T-cell (primary cell): ENCODE data around the gene SCTR. TPM values are rescaled to one million over a fixed set of nuclear protein-coding genes. Genes with fewer than 3 reads are reported as not detected.

Source experiments
- ATAC-seq, 4 experiments: fragments of 200-7000 bp in 3 of 4; fragments of 150-1000 bp in 1 of 4; cut with Tn5 transposase; replicated peaks in 1 of 4; 1 replicate in 3 of 4; 2 replicates in 1 of 4; pipeline ENCODE4 v1.10.0; 2021; ENCODE audit warnings: moderate library complexity in 3 of 4, mild to moderate bottlenecking in 2 of 4, moderate number of reproducible peaks in 1 of 4
- CTCF ChIA-PET, 2 donors: fragments of 300-600 bp; sonication (Branson Sonifier 250); formaldehyde crosslinking; loops; one replicate each; lab custom pipeline; 2022; ENCODE audit warnings: antibody characterized with exemption in 2 of 2; lab: Charles Lee
- POLR2A ChIA-PET, 2 donors: fragments of 300-600 bp; sonication (Branson Sonifier 250); formaldehyde crosslinking; loops; one replicate each; lab custom pipeline; 2022; ENCODE audit warnings: antibody characterized with exemption in 2 of 2; lab: Charles Lee
- DNase-seq, 35 experiments: peaks; one replicate each; pipeline versions ENCODE4 v3.0.0 to v3.0.0-alpha.2; 2013 to 2023
- H3K27ac ChIP-seq: one replicate; pipeline ENCODE4 v1.5.1; 2013; ENCODE audit warnings: low read length
- H3K27me3 ChIP-seq, 2 experiments: replicated peaks in 1 of 2; 1 replicate in 1 of 2; 2 replicates in 1 of 2; pipeline versions ENCODE4 v1.6.1 to v1.7.0; 2013; ENCODE audit warnings: low read length in 1 of 2, mixed read lengths in 1 of 2; ENCODE audit not compliant: control insufficient read depth in 2 of 2, insufficient read depth in 2 of 2; ENCODE audit errors: extremely low read depth in 1 of 2
- H3K36me3 ChIP-seq, 2 donors: 1 replicate in 1 of 2; 2 replicates in 1 of 2; pipeline versions ENCODE4 v1.6.1 to v1.7.0; 2013; ENCODE audit warnings: low read length in 1 of 2; ENCODE audit not compliant: control insufficient read depth in 2 of 2, insufficient read depth in 1 of 2; ENCODE audit errors: extremely low read depth in 1 of 2
- H3K4me1 ChIP-seq, 2 experiments: 1 replicate in 1 of 2; 2 replicates in 1 of 2; pipeline versions ENCODE4 v1.6.1 to v1.7.0; 2013; ENCODE audit warnings: low read length in 2 of 2, mixed read lengths in 1 of 2; ENCODE audit not compliant: insufficient read depth in 2 of 2, control insufficient read depth in 1 of 2; ENCODE audit errors: extremely low read depth in 1 of 2
- H3K4me3 ChIP-seq, 2 donors: 1 replicate in 1 of 2; 2 replicates in 1 of 2; pipeline versions ENCODE4 v1.5.1 to v1.7.0; 2013; ENCODE audit warnings: mild to moderate bottlenecking in 2 of 2, low read length in 1 of 2, moderate library complexity in 1 of 2; ENCODE audit not compliant: control insufficient read depth in 1 of 2; ENCODE audit errors: extremely low read depth in 1 of 2
- H3K9me3 ChIP-seq: 2 replicates; pipeline ENCODE4 v1.7.0; 2013
- H3K27ac Mint-ChIP-seq, 2 donors: one replicate each; pipeline ENCODE4 v1.8.0; 2020 to 2021; ENCODE audit warnings: mild to moderate bottlenecking in 2 of 2, mixed read lengths in 2 of 2
- H3K27me3 Mint-ChIP-seq, 2 donors: one replicate each; pipeline ENCODE4 v1.8.0; 2021 to 2022; ENCODE audit warnings: mixed read lengths in 2 of 2
- H3K36me3 Mint-ChIP-seq: one replicate; pipeline ENCODE4 v1.8.0; 2021; ENCODE audit warnings: mixed read lengths
- H3K4me1 Mint-ChIP-seq, 3 donors: one replicate each; pipeline ENCODE4 v1.8.0; 2020 to 2022; ENCODE audit warnings: mixed read lengths in 3 of 3, mild to moderate bottlenecking in 1 of 3
- H3K4me3 Mint-ChIP-seq, 3 donors: one replicate each; pipeline ENCODE4 v1.8.0; 2020 to 2022; ENCODE audit warnings: mild to moderate bottlenecking in 3 of 3, mixed read lengths in 3 of 3, moderate library complexity in 3 of 3
- H3K9me3 Mint-ChIP-seq, 3 donors: one replicate each; pipeline ENCODE4 v1.8.0; 2020 to 2022; ENCODE audit warnings: mixed read lengths in 3 of 3
- WGBS: methylation state at CpG from one replicate; pipeline ENCODE4 v1.1.5; 2013; ENCODE audit warnings: missing lambda C conversion rate; ENCODE audit not compliant: insufficient coverage; 5-methylcytosine and 5-hydroxymethylcytosine counted together
- total RNA-seq, 35 experiments: library from RNA in 6 of 35; stranded (reverse) in 6 of 35; fragments of 120-200 nt in 1 of 35; gene quantifications; one replicate each; pipeline versions ENCODE4 v1.2.1 to v1.2.4 and lab custom pipeline; 2013 to 2026

SCTR gene
- total RNA-seq, 5 donors from 2014 or later (not counting 1 experiment from before 2014, with no cell fraction given), result not detected

DNA sequence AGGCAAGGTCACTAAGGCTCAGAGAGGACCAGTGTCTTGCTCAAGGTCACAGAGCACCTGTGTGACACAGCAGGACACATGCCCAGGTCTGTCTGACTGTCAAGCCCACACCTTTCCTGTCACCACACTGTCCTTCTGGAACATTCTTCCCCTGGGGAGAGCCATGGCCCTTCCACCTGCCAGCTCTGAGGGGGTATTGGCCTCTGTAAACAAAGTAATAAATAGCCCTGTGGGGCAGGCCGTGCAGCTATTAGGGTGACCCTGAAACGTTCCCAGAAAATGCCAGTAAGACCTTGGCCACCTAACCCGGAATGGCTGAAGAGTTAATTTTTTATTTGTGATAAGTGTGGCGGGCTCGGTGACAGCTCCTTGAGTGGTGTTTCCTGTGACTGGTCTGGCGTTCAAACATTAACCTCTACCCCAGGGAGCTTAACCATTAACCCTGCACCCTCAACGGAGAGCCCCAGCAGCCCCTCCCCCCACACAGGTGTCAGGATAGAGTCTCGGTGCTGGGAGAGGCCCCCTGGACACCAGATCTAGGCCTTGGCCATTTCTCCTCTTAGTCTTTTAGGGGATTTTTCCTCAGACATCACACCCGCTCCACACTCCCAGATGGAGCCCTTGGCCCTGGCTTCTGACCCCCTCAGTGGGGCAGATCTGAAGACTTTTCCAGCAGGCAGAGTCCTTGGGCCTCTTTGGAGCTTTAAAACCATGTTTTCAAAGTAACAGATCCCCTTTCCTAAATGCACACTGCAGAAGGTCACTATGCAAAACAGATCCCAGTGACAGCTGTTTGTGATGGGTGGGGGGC is 36.6 kb downstream of the SCTR start:
- no peaks in the 10 kb centered on the region for H3K4me1 ChIP-seq
- no peaks in the 10 kb centered on the region for H3K36me3 ChIP-seq
- H3K9me3 Mint-ChIP-seq, result no peaks in the 10 kb centered on the region
- no peaks in the 10 kb centered on the region for H3K4me1 Mint-ChIP-seq
- 31% methylated on average over 6 of the region's 9 CpGs for WGBS
- peaks cover 4 to 16% of the 10 kb centered on the region in 2 donors for H3K27me3 Mint-ChIP-seq
- no peak overlapping the region for H3K27ac ChIP-seq
- H3K4me3 Mint-ChIP-seq, result no peak overlapping the region
- DNase-seq (no peak), ATAC-seq (no peak)
- H3K27me3 ChIP-seq, result peaks cover 0 to 5% of the 10 kb centered on the region in 2 experiments
- no peaks in the 10 kb centered on the region for H3K36me3 Mint-ChIP-seq
- H3K27ac Mint-ChIP-seq, result no peak overlapping the region
- CTCF ChIA-PET, result interaction anchor here in 1 of 2 donors (0.6 to 0.9 kb wide), 2 partner anchors 11 to 108 kb away, joined by 3 to 4 read pairs; no protein-coding TSS in a partner anchor
- H3K4me3 ChIP-seq, result no peak overlapping the region
- no peaks in the 10 kb centered on the region for H3K9me3 ChIP-seq
- POLR2A ChIA-PET, result no interaction called here

- no peak for ATAC-seq
- Mint-ChIP-seq H3K4me3 (no peak overlapping the region), H3K9me3 (no peaks in the 10 kb centered on the region), H3K27me3 (peaks cover 4 to 16% of the 10 kb centered on the region in 2 donors), H3K4me1 (no peaks in the 10 kb centered on the region), H3K27ac (no peak overlapping the region), H3K36me3 (no peaks in the 10 kb centered on the region)
- Histone ChIP-seq H3K36me3 (no peaks in the 10 kb centered on the region), H3K9me3 (no peaks in the 10 kb centered on the region), H3K4me1 (no peaks in the 10 kb centered on the region), H3K27me3 (peaks cover 0 to 9% of the 10 kb centered on the region in 2 experiments), H3K27ac (no peak overlapping the region), H3K4me3 (no peak overlapping the region)
- CTCF ChIA-PET, result interaction anchor here in 1 of 2 donors (0.9 to 1.0 kb wide), 2 partner anchors 10 to 1106 kb away, joined by 3 read pairs; no protein-coding TSS in a partner anchor
- POLR2A ChIA-PET, result no interaction called here
- DNase-seq, result no peak
- WGBS, result 92% methylated on average over 6 of the region's 7 CpGs
Observed at GRCh38 chr2:119486886-119487285, 37.4 kb downstream of the SCTR start.

DNA sequence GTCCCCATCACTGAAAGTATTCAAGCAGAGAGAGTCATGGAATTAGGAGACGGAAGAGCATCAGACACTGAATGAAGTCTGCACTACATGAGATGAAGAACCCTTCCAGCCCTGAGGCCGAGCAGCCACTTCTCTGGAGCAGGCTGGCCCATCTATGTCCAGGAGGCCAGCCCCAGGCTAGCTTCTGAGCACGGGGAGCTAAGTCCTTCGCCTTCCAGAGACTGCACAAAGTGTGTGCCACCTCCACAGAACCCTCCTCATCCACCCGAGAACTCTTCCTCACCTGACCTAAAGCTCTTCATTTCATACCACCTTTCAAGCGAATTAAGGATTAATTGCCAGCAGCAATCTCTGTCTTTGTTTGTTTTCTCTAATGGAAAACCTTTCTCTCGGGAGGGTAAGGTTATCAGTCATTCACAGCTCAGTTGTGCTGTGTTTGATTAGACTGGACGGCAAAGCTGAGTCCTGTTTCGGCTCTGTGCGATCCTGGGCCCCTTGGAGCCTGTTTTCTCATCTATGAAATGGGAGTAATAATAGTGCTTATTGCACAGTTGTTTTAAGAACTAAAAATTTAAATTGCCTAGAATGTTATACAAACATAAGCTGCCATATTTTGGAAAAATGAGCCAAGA is 38.0 kb downstream of the SCTR start:
- ChIA-PET POLR2A (no interaction called here), CTCF (interaction anchor here (0.8 to 1.0 kb wide), 2 partner anchors 9 to 1106 kb away, joined by 3 read pairs; no protein-coding TSS in a partner anchor)
- Mint-ChIP-seq H3K4me1 (no peaks in the 10 kb centered on the region), H3K9me3 (no peaks in the 10 kb centered on the region), H3K27me3 (peaks cover 4 to 16% of the 10 kb centered on the region in 2 donors), H3K27ac (no peak overlapping the region), H3K4me3 (no peak overlapping the region), H3K36me3 (no peaks in the 10 kb centered on the region)
- Histone ChIP-seq H3K9me3 (no peaks in the 10 kb centered on the region), H3K27ac (no peak overlapping the region), H3K4me3 (no peak overlapping the region), H3K4me1 (no peaks in the 10 kb centered on the region), H3K27me3 (peaks cover 0 to 13% of the 10 kb centered on the region in 2 experiments), H3K36me3 (no peaks in the 10 kb centered on the region)
- WGBS, result 76% methylated on average over 8 of the region's 10 CpGs
- no peak for DNase-seq
- no peak for ATAC-seq

- H3K36me3 ChIP-seq, result no peaks in the 10 kb centered on the region
- no peak overlapping the region for H3K4me3 ChIP-seq
- no peak overlapping the region for H3K27ac Mint-ChIP-seq
- H3K4me1 Mint-ChIP-seq, result no peaks in the 10 kb centered on the region
- ATAC-seq (no peak), DNase-seq (no peak)
- H3K27me3 Mint-ChIP-seq, result peaks cover 4 to 20% of the 10 kb centered on the region in 2 donors
- no peaks in the 10 kb centered on the region for H3K9me3 Mint-ChIP-seq
- peaks cover 0 to 13% of the 10 kb centered on the region in 2 experiments for H3K27me3 ChIP-seq
- no peak overlapping the region for H3K27ac ChIP-seq
- ChIA-PET CTCF (interaction anchor here (0.8 to 1.0 kb wide), 2 partner anchors 8 to 1107 kb away, joined by 3 read pairs; no protein-coding TSS in a partner anchor), POLR2A (interaction anchor here in 1 of 2 donors (0.6 kb wide), 1 partner anchor 951 kb away, joined by 4 read pairs; no protein-coding TSS in a partner anchor)
- no peaks in the 10 kb centered on the region for H3K4me1 ChIP-seq
- no peaks in the 10 kb centered on the region for H3K9me3 ChIP-seq
- WGBS, result 89% methylated on average over 12 of the region's 12 CpGs
- no peak overlapping the region for H3K4me3 Mint-ChIP-seq
- no peaks in the 10 kb centered on the region for H3K36me3 Mint-ChIP-seq
Observed at GRCh38 chr2:119485336-119486110, 38.8 kb downstream of the SCTR start.

DNA sequence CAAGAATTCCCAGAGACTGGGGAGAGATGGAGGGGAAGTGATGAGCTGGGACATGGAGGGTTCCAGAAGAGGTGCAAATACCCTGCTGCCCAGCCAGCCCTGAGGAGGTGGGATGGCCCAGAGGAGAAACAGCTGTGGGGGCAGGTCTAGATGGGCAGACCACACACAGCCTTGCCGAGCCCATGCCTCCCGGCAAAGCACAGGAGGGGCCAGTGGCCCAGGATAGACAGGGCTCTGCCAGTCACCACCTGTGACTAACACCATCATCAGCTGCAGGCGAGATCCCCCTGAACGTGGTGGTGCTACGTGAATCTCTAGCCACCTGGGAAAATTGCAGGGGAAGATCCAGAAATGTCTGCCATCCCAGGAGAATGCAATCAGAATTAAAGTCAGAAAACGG is 39.4 kb downstream of the SCTR start:
- ATAC-seq, result no peak
- CTCF ChIA-PET, result no interaction called here

More for the DNA sequence above, 39.4 kb downstream of the SCTR start:
- Mint-ChIP-seq H3K27me3 (peaks cover 4 to 20% of the 10 kb centered on the region in 2 donors), H3K4me3 (no peak overlapping the region), H3K9me3 (no peaks in the 10 kb centered on the region), H3K36me3 (no peaks in the 10 kb centered on the region), H3K27ac (no peak overlapping the region), H3K4me1 (no peaks in the 10 kb centered on the region)
- H3K9me3 ChIP-seq, result no peaks in the 10 kb centered on the region
- no peak overlapping the region for H3K4me3 ChIP-seq
- POLR2A ChIA-PET, result interaction anchor here in 1 of 2 donors (0.6 kb wide), 1 partner anchor 950 kb away, joined by 4 read pairs; no protein-coding TSS in a partner anchor
- 73% methylated on average over 5 of the region's 6 CpGs for WGBS
- no peaks in the 10 kb centered on the region for H3K4me1 ChIP-seq
- no peak overlapping the region for H3K27ac ChIP-seq
- H3K36me3 ChIP-seq, result no peaks in the 10 kb centered on the region
- no peak for DNase-seq
- peaks cover 0 to 13% of the 10 kb centered on the region in 2 experiments for H3K27me3 ChIP-seq
